H1 (cell line): ENCODE results near the gene MTHFD1.

Source experiments
- BACH1 ChIP-seq: IDR thresholded peaks from 2 replicates; pipeline ENCODE4 v1.6.1; 2012; ENCODE audit warnings: low read length, improper control_type of control experiment
- CBX5 ChIP-seq: fragments of 300-800, 300-1000 bp; sonication (generic); IDR thresholded peaks from 2 replicates; pipeline ENCODE4 v1.7.1; 2016; ENCODE audit warnings: antibody characterized with exemption, low read length, low read depth
- CREB1 ChIP-seq: IDR thresholded peaks from 2 replicates; pipeline ENCODE4 v1.6.1; 2012; ENCODE audit warnings: inconsistent platforms
- CTCF ChIP-seq, 3 experiments: IDR thresholded peaks; 1 replicate in 2 of 3; 2 replicates in 1 of 3; pipeline versions ENCODE4 v1.5.1 to v1.6.1; 2011; ENCODE audit warnings: low read length in 3 of 3, mild to moderate bottlenecking in 3 of 3, inconsistent platforms in 2 of 3, low read depth in 1 of 3, moderate library complexity in 1 of 3; ENCODE audit not compliant: insufficient read depth in 1 of 3; ENCODE audit errors: control extremely low read depth in 1 of 3
- GTF2F1 ChIP-seq: IDR thresholded peaks from 2 replicates; pipeline ENCODE4 v1.6.1; 2012; ENCODE audit warnings: low read depth, low read length, improper control_type of control experiment, borderline replicate concordance
- HDAC6 ChIP-seq: IDR thresholded peaks from one replicate; pipeline ENCODE4 v1.7.1; 2012; ENCODE audit warnings: low read depth, mild to moderate bottlenecking, inconsistent platforms, low read length, moderate library complexity
- JUN ChIP-seq: IDR thresholded peaks from 2 replicates; pipeline ENCODE4 v1.6.1; 2011; ENCODE audit warnings: low read depth, mild to moderate bottlenecking, improper control_type of control experiment, low read length
- MAX ChIP-seq: IDR thresholded peaks from 2 replicates; pipeline ENCODE4 v1.6.1; 2012; ENCODE audit warnings: inconsistent platforms
- POLR2A ChIP-seq, 2 experiments: IDR thresholded peaks; 1 replicate in 1 of 2; 2 replicates in 1 of 2; pipeline ENCODE4 v1.6.1; 2011; ENCODE audit warnings: low read depth in 2 of 2, low read length in 2 of 2, mild to moderate bottlenecking in 2 of 2; ENCODE audit errors: control extremely low read depth in 1 of 2
- RBBP5 ChIP-seq: IDR thresholded peaks from 2 replicates; pipeline ENCODE4 v1.7.1; 2012; ENCODE audit warnings: low read depth, mild to moderate bottlenecking, inconsistent platforms, low read length, moderate library complexity, borderline replicate concordance
- SIN3A ChIP-seq, 2 experiments: IDR thresholded peaks in 1 of 2; conservative IDR thresholded peaks in 1 of 2; 2 replicates each; pipeline ENCODE4 v1.6.1; 2011 to 2012; ENCODE audit warnings: low read length in 2 of 2, improper control_type of control experiment in 1 of 2, low read depth in 1 of 2, mild to moderate bottlenecking in 1 of 2
- SP1 ChIP-seq: IDR thresholded peaks from 2 replicates; pipeline ENCODE4 v1.6.1; 2011; ENCODE audit warnings: low read depth, low read length
- SUZ12 ChIP-seq: fragments of 200-600 bp; sonication (generic); IDR thresholded peaks from 2 replicates; pipeline ENCODE4 v1.6.1; 2012; ENCODE audit warnings: mild to moderate bottlenecking, inconsistent platforms, low read length, moderate library complexity, mixed read lengths
- TBP ChIP-seq: IDR thresholded peaks from 2 replicates; pipeline ENCODE4 v1.6.1; 2011; ENCODE audit warnings: low read depth, low read length, improper control_type of control experiment

GRCh38 chr14:64409126-64409920 lies 21.2 kb downstream of the MTHFD1 start:
- TF ChIP-seq CREB1 (no peak), CTCF (IDR thresholded peaks at IDR 0.05; ENCODE audit: control extremely low read depth in 1 of 3, insufficient read depth in 1 of 3, low read depth in 1 of 3, low read length in 3 of 3) (no peak), GTF2F1 (no peak), HDAC6 (no peak), BACH1 (no peak), TBP (no peak), MAX (no peak), CBX5 (no peak), SIN3A (conservative IDR thresholded peaks at IDR 0.05 in 1 of 2, IDR thresholded peaks at IDR 0.05 in 1 of 2; ENCODE audit: low read depth in 1 of 2, low read length in 2 of 2) (no peak), SUZ12 (no peak), POLR2A (IDR thresholded peaks at IDR 0.05; ENCODE audit: control extremely low read depth in 1 of 2, low read depth in 2 of 2, low read length in 2 of 2) (no peak), SP1 (no peak), RBBP5 (no peak), JUN (no peak)
